Superior temporal gyrus (tissue), 1 donor: ENCODE data around the gene TBX18.

Experiments
- DNase-seq: peaks from one replicate; pipeline ENCODE4 v3.0.0-alpha.2; 2016; ENCODE audit errors: extremely low spot score

TBX18 gene

DNA sequence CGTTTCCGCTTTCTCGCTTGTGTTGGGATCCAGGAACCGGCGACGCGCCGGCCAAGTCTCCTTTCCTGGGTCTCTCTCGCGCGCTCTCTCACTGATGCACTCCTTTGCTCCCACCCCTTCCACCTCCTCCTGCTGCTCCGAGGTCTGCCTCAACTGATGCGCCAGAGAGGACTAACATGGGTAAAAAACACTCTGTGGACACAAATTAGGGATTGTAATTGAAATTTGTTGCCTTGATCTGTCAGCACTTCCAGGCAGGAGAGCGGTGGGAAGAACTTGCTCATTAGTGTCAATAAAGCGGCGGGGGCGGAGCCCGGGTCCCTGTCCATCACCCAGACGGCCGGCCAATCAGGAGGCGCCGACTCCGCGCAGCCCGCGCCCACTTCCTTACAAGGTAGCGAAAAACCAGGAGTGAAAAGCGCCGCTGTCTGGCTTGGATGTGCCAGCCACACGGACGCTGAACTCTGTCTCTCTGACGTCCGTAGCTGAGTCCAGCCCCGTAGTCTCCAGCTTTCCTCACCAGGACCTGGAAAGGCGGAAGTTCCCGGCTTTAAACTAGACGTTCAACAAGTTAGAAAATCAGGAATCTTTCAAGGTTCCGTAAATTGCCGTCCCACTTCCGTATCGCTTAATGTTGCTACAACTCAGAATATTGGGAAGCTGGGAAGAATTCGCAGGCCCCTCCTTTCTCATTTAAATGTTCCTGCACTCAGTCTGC lies at the start of gene TBX18:
Gene TBX18 (minus strand): TSS at position 267 of the 718 bp plus-strand sequence. CDS start 417 bp downstream, outside the sequence.
- no peak for DNase-seq

DNA sequence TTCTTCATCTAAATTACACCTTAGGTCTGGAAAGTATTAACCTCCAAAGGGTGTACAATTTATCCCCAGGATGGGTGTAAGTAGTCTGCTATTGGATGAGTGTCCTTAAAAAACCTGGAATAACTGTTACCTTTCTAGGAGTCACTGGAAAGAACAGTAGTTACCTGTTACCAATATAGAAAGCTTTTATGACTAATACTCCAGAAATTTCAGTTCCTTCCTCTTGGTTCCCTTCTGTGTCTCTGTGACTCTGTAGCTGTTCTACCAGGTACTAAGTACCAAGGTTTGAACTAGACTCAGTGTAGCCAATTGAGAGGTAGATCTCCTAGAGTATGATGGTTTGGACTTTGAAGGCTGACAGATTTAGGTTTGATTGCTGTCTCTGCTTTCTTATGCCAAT lies 47.0 kb upstream of the TBX18 start:
- DNase-seq = no peak

DNA sequence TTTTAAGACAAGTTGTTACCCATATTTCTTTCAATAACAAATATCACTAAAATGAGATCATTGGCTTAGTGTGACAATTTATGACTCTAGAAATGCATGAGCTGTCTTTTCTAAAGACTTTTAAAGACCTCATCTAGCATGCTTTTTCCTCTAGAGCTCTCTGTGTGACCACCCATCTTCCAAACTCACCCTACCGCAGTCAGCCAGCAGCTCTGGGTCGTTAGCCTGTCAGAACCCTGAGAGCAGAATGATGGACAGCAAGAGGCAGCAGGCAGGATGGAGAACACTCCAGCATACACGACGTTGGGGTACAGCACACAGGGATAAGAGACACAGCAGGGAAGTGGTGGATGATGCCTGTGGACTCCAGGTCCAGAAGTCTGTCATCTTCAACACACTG lies 45.1 kb upstream of the TBX18 start:
- DNase-seq = no peak

DNA sequence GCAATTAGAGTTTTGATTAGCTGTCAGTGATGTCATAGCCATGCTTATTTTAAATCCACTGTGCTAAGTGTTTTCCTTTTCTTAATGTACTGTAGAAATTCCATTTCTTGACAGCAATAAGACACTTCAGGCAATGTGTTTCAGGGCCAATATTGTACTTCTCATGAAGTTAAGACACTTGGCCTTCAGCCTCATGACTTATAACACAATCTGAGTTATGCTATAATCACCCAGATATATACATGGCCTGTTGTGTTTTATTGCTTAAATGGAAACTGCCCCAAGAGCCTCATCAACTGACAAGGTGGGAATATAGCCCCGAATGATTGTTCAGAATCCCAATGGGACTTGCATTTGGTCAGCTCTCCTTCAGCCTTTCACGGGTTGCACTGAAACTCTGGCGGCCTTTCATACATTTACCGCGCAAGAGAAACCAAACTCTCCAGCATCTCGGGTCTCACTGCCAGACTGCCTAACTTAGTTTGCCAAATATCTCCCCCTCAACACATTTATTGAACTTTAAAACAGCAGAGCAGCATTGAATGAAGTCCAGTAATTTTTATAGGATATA lies 44.2 kb upstream of the TBX18 start:
- no peak for DNase-seq

DNA sequence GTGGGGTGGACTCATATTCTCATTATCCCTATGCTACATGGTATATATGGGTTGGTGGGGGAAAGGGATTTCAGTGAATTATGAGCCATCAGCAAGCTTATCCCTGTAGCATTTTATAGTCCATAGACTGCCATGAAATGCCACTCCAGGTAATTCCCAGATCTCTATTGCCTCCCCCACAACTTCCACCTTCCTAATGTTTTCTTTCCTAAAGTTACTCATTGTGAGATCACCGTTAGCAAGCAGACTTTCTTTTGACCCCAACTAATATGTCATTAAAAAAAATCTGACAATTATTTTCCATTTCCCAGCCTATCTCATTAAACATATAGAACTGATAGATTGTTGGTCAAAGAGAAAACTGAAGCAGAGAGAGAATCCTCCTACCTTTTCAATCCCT lies 40.7 kb upstream of the TBX18 start:
- no peak for DNase-seq

DNA sequence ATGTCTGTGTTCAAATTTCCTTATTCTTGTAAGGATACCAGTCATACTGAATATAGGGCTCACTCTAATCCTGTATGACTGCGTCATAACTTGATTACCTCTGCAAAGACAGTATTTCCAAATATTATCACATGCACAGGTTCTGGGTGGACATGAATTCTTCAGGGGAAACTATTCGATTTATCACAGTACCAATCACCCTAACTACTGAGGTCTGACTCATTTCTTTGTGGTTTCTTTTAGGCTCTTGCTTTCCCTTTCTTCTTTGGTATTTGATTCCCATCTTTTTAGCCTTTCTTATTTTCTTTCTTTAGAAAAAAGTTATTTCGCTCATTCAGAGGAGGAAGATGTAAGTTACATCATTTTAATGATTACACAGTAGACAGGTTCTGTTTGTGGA lies 40.3 kb upstream of the TBX18 start:
- DNase-seq = no peak

DNA sequence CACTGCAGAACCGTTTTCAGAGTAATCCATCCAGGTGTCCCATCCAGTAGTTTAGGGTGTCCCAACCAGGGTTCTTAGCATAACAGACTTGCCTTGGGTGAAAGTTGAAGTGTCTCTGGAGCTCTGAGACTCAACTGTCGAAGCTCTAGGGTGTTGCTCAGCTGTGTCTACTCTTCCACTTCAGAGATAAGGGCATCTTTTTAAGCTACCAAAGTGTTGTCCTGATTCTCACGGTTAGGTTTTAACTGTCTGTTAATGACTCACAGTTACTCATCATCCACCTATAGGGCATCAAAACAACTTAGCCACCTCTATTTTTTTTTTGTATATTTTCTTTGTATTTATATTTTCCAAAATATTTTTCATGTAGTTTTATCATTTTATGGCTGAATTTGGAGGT lies 36.9 kb upstream of the TBX18 start:
- DNase-seq = no peak

DNA sequence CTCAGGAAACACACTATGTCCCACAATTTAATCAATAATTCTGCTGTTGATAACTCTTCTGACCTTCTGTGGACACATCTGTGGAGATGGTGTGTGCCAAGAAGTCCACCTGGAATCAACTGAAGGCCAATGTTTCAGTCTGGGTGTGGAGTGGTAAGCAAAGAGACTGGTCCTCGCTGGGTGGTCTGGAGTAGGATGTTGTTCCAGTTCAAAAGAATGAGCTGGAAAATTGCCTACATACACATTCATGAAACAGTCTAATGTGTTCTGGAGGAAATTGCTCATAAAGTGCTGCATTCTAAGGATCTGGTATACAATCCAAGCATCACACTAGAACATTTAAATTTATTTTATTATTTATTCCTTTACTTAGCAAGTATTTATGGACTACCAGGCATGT lies 33.9 kb upstream of the TBX18 start:
- no peak for DNase-seq

DNA sequence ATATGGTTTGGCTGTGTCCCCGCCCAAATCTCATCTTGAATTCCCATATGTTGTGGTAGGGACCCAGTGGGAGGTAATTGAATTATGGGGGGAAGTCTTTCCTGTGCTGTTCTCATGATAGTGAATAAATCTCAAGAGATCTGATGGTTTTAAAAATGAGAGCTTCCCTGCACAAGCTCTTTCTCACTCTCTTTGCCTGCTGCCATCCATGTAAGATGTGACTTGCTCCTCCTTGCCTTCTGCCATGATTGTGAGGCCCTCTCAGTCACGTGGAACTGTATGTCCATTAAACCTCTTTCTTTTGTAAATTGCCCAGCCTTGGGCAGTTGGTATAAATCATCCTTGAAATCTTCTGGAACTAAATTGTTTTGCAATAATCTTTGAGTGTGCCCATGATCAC lies 31.9 kb upstream of the TBX18 start:
- DNase-seq = no peak

DNA sequence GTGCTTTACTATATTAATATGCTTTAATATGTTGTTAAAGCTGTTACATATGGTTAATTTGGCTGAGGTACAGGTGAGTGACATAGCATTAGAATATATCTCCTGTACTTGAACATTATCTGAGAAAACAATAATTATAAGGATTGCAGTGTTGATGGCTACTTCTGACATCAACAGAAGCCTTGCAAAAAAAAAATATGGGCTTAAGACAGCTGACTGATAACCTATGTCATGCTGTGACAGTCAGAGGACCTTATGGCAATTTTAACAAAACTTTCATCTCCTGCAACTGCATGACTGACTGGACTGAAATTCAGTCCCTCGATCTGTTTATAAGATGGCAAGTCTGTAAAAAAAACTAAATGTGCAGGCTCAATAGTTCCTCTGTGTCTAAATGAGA lies 27.5 kb upstream of the TBX18 start:
- no peak for DNase-seq

DNA sequence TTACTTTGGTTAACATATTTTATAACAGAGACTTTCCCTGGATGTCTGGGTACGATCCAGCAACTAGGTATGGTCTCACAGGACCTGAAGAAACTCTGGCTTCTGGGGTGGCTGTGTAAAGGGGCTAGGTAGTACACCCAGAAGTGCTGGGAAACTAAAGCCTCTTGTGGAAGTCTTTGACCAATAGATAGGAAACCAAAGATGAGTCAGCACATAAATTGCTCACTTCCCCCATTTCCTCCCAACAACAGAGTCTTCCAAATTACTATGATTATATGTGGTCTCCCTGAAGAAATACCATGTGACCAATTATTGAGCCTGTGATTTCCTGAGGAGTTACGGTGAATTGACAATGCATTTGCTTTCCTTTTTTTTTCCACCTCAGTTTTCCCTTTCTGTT lies 26.8 kb upstream of the TBX18 start:
- no peak for DNase-seq

DNA sequence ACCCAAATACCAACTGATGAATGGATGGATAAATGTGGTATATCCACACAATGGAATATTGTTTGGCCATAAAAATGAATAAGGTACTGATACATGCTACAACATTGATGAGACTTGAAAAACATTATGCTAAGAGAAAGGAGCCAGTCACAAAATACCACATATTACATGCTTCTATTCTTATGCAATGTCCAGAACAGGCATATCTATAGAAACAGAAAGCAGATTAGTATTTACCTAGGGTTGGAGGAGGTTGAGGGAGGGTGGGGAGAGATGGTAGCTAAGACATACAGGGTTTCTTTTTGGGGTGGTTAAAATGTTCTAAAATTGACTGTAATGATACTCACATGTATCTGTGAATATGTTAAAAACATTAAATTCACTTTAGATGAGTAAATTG lies 24.8 kb upstream of the TBX18 start:
- DNase-seq = no peak

DNA sequence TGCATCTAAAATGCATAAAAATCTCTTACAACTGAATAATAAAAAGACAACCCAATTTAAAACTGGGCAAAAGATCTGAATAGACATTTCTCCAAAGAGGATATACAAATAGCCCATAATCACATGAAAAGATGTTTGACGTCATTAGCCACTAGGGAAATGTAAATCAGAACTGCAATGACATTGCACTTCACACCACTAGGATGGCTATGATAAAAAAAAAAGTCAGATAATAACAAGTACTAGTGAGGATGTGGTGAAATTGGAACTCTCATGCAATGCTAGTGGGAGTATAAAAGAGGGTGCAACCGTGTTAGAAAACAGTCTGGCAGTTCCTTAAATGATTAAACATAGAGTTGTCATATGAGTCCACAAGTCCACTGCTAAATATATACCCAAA lies 24.3 kb upstream of the TBX18 start:
- no peak for DNase-seq

DNA sequence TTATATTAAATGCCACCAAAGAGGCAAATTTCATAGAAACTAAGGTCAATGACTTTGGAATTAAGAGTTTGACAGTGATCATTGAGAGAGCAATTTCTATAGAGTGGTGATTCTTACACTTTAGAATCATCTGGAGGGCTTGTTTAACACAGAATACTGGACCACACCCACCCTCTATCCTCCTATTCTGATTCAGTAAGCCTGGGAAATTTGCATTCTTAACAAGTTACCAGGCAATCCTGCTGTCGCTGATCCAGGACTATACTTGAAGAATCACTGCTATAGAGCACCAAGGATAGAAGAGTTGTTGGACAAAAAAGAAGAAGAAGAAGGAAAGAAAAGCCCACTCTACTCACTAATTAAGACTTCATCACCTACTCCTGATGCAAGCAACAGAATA lies 21.3 kb upstream of the TBX18 start:
- no peak for DNase-seq

DNA sequence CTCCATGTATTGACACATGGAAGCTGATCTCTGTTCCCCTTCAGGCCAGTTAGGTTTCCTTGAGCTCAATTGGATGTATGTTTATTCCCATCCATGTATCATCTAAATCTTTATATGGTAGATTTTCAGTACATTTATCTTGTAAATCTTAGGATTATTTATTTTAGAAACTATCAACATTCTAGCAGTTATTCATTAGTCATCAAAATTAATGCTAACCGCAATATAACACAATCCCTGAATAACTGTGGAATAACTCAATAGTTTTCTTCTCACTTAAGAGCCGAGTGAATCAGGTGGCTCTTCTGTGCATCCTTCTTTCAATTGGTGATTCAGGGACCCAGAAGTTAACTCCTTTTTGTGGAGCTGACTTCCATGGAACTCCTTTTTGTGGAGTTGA lies 15.5 kb upstream of the TBX18 start:
- no peak for DNase-seq

DNA sequence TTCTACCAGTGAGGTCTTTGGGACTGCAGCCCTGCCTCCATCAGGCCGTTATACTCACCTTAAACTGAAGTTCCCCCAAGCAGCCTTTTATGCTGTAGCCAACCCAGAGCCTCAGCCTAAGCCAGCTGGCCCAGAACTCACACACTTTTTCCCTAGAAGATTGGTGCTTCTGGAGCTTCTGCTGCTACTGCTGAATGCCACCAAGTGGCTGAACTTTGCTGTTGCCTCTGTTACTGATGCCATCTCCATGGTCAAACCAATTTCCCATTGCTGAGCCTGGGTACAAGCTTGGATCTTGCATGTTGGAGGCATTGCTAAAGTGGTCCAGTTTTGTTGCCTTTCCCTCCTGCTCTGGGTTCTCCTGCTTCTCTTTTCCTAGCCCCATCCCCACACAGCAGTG lies 15.0 kb upstream of the TBX18 start:
- DNase-seq = no peak

DNA sequence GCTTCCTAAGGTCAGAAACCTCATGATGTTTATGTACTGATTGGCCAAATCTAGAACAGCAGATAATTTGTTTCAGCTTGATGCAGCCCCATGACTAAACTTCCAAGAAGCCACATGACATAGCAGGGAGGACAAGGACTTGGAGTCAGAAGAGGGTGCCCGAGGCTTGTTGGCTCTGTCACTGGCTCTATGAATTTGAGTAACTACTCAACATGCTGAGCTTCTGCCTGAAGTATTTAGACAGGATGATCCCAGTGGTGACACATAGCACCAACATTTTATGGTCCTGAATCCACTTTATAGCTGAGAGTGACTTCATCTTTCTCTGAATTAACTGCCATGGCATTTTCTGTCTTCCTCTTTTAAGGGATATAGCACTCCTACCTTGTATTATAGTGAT lies 13.5 kb upstream of the TBX18 start:
- no peak for DNase-seq

DNA sequence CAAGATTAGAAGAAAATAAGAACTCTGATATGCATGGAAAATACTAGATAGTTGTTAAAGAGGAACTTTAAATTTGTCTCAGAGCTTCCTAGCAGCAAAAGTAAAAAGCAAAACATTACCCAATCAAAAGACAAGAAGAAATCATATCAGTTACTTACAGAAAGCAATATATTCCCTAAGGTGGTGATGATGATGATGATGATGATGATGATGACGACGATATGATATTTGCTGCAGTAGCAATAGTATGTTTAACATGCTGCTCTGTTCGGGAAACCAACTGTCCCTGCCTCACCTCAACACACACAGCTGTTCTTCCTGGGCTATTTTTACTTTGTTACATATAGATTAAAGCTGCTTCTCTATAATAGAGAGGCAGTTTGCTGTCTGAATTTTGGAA lies 12.0 kb upstream of the TBX18 start:
- DNase-seq = no peak

DNA sequence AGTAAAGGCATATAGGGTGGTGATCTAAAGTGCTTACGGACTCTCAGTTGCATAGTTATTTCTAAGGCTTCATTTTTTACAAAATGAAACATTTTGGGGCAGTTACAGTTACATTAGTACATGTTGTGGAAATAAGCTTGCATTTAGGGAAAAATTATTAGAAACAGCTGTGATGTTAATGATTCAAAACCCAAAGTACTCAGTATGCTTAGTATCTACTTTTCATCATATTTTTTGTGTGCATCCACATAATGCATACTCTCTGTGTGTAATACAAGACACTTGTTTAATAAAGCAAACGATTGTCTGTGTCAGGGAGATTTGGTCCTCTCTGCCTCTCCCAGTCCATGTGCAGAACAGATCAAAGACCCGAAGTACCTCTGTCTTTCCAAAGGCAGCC lies 11.4 kb upstream of the TBX18 start:
- DNase-seq = no peak

DNA sequence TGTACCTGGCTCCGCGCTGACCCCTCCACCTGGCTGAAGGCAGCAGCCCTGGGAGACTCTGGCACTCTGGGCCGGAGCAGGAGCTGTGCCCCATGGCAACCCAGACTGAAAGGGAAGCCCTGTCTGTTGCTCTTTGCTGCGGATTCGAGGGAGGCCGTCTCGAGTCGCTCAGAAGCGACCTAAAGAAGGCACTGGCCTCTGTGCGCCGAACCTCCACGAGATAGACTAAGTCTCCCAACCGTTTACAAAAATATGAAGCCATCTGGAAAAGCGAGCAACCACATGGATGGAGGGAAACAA lies 10.5 kb upstream of the TBX18 start:
- DNase-seq = no peak

DNA sequence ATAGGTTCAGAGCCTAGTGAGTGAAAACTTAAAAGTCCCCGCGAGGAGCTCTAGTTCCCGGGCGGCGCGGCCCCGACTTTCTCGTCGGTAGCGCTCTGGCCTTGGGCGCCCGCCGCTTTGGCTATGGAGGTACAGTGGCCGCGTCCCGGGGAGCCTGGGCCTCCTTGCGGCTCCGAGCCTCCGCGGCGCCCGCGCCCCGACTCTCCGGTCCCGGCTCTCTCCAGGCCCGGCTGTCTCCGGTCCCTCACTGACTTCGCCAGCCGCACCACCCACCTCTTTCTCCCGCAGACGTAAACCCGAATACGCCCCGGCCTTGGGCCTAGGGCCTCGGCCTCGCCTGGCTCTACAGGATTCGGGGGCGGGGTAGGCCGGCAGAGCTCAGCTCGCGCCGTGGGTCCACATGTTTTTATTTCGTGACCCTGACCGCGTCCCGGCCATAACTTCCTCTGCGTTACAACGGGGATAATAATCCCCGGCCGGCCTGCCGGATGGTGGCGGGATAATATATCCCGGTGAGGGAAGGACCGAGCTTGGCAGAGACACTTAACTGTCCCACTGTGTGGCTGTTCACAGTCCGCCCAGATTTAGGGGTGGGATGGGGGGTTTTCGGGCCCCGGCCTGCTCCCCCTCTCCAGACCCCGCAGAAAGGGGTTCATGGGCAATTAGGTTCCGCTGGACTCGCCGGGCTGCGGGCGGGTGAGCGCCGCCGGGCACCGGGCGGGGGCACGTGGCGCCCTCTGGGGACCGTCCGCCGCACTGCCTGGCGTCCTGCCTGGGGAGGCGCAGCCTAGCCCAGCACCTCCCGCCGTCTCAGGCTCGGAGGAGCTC lies 10.0 kb upstream of the TBX18 start:
- DNase-seq = no peak

DNA sequence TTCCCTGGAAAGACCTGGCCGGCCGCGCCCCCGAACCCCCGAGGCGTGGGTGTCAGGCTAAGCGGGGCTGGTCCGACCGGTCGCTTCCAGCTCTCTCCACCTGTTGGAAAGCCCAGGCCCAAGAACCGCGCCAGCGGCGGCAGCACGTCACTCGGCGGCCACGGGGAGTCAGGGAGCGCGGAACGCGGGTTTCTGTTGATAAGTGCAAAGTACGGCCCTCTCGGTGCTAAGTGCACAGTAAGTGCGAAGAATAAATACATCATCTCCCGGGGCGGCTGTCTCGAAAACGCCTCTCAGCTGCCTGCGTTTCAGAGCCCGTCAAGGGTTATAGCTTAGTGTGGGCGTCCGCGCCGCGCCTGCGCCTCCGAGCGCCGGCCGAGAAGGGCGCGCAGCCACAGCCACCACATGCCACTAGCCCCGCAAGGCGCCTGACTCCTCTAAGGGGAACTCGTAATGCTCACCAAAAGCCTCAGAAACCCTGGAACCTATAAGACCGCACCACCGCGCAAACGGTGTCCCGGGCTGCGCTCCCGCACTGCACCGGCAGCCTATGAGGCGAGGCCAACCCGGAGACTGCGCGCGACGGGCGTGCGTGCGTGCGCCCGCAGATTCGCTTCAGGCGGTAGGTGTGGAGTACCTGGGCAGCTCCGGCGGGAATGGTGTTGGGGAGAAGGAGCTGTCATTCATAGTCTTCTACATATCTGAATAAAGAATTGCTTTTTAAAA lies 9.2 kb upstream of the TBX18 start:
- DNase-seq = no peak

DNA sequence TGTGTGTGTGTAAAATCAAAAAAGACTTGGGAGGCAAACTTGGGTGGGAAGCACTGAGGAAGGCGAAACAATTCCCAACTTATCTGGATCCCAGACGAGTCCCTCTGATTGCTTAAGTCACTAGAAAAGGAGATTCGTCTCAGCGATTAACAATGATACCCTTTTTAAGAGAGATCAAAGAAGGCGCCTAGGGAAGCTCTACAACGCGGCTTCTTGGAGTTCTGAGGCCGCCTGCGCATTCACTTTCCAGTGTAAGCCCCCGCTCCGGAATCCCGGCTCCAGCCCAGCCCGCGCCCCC lies 8.7 kb upstream of the TBX18 start:
- no peak for DNase-seq
